Raji (cell line): ENCODE data around the gene CASD1.

Source experiments
- POLR2A ChIP-seq: IDR thresholded peaks from 2 replicates; pipeline ENCODE4 v1.6.1; 2011; ENCODE audit warnings: low read depth, low read length, control low read depth; ENCODE audit not compliant: insufficient read depth

CASD1 gene

DNA sequence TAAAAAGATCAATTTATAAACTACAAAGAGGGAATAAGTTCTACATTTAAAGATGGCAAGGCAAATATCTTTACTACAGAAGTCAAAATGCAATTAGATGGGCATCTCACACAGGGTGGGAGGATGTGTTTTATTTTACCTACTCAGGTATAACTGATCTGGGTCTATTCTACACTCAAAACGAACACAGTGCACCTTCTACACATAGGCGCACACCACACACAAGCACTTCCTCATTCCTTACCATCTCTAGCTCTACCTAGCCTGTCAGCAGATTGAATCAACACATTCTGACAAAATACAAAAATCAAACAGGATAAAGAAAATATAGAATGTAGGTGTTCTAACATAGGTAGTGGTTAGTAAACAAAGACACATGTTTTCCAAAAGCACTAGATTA lies 81.6 kb downstream of the CASD1 start:
- TF ChIP-seq POLR2A: no peak

DNA sequence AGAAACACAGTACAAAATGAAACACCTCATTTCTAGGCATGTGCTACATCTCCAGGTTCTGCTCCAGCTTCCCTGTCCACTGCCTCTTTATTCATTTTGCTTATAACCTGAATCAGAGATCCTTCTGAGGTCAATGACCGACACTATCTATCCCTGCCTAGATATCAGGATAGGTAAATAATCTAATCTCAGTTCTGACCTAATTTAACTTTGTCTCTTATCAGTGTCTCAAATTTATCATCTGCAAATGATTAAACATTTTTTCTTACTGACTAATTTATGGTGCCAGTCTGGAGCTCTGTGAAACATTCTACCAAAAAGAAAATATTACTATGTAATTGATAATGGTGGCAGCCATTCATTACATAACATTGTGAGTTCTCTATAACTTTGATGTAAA lies 85.3 kb downstream of the CASD1 start:
- no peak for TF ChIP-seq POLR2A

DNA sequence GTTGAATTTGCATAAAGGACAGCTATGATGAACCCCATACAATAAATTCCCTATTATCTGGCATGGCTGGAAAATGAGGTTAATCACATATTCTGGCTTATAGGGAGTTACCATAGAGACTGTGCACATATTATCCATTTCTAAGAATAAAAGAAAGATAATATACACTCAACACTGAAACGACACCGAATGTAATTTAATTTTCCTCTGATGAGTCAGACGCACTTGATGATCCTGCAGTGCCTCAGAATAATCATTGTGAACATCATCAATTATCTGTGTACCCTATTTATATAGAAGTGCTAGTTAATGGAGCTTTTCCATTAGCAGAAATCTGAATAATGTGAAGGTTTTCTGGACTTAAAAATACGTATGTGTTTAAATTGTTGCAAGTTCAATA lies 86.1 kb downstream of the CASD1 start:
- no peak for TF ChIP-seq POLR2A

DNA sequence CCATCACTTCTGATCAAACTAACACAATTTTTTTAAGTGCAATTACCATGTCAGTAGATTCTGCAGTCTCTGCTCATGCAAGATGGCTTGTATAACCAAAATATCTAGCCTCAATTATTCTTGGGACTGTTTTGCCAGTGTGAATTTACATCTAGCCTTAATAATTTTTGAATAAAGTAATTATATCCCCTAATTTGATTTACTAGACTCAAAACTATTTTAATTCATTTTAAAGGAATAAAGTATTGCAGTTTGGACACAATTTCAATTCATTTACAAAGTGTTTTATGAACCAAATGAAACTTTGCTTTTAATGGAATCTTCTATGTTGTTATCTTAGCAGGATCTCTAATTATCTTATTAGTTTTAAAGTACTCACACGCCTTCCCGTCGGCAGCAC lies 90.7 kb downstream of the CASD1 start:
- TF ChIP-seq POLR2A: no peak

DNA sequence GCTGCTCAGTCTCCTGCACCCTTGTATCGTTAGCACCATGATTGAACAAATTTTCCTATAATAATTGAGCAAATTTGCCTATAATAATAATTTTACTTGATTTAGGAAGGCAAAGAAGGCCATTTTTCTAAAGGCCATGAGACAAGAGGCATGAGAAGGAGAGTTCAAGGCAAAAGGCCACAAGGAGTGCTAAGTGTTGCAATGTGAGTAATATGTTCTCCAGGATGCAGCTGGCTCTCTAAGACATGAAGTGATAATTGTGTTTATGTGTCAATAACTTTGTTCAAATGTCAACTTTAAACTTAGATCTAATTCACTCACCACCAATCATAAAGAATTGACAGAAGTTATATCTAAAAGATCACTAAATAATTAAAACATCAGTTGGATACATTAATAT lies 92.6 kb downstream of the CASD1 start:
- TF ChIP-seq POLR2A: no peak

DNA sequence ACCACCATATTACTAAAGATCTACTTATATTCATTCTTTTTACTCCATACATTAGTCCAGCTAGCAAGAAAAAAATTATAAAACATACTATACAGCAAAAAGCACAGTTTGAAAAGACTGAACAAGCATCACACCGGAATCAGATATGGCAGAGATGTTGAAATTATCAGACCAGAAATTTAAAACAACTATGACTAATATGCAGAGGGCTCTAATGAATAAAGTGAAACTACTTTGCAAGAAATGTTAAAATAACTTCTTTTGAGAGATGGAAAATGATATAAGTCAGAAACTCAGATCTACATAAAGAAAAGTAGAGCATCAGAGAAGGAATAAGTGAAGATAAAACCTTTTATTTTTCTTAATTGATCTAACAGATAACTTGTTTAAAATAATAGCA lies 95.4 kb downstream of the CASD1 start:
- no peak for TF ChIP-seq POLR2A
